ENCODE measurements around the gene CSNK2A1.
A peak's percentile ranks its signal among the peaks of the same experiment; 100 is the strongest.

CSNK2A1 gene

DNA sequence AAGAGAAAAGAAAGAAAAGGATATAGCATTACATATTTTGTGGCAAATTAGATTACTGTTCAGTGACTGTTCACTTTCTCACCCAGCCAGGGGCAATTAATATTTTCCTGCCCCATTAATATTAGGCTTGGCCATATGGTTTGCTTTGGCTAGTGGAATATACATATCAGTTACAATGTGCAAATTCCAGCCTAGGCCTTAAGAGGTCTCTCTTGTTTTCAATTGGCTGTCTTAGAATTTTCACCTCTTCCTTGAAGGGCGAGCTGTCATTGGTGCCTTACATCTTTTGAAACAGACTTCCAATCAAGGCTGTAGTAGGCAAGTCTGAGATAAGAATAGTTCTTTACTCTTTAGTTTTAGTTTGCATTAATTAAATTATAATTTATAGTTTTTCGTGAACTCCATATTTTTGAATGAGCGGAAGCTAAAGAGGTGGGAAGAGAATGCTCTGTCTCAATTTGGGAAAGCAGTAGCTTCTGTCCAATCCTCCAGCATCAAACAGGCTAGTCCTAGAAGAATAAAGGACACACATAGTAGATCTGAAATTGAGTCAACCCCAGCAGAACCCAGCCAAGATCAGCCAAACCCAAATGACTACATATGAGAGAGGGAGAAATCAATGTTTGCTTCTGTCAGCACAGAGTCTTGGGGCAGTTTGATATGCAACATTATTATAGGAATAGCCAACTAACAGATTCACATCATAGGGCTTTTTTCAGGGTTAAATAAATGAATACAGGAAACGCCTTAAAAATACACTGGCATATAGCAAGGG is 6.3 kb upstream of the CSNK2A1 start:
- TF ChIP-seq, protein P1, sequence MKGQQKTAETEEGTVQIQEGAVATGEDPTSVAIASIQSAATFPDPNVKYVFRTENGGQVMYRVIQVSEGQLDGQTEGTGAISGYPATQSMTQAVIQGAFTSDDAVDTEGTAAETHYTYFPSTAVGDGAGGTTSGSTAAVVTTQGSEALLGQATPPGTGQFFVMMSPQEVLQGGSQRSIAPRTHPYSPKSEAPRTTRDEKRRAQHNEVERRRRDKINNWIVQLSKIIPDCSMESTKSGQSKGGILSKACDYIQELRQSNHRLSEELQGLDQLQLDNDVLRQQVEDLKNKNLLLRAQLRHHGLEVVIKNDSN (IDR thresholded peaks at IDR 0.05): no peak
- TF ChIP-seq TEAD4 (IDR thresholded peaks at IDR 0.05) (no peak), FOXM1 (IDR thresholded peaks at IDR 0.05; ENCODE audit: borderline replicate concordance, low read depth) (no peak), EP300 (IDR thresholded peaks at IDR 0.05; ENCODE audit: borderline replicate concordance) (no peak)
- TF ChIP-seq, protein P2, sequence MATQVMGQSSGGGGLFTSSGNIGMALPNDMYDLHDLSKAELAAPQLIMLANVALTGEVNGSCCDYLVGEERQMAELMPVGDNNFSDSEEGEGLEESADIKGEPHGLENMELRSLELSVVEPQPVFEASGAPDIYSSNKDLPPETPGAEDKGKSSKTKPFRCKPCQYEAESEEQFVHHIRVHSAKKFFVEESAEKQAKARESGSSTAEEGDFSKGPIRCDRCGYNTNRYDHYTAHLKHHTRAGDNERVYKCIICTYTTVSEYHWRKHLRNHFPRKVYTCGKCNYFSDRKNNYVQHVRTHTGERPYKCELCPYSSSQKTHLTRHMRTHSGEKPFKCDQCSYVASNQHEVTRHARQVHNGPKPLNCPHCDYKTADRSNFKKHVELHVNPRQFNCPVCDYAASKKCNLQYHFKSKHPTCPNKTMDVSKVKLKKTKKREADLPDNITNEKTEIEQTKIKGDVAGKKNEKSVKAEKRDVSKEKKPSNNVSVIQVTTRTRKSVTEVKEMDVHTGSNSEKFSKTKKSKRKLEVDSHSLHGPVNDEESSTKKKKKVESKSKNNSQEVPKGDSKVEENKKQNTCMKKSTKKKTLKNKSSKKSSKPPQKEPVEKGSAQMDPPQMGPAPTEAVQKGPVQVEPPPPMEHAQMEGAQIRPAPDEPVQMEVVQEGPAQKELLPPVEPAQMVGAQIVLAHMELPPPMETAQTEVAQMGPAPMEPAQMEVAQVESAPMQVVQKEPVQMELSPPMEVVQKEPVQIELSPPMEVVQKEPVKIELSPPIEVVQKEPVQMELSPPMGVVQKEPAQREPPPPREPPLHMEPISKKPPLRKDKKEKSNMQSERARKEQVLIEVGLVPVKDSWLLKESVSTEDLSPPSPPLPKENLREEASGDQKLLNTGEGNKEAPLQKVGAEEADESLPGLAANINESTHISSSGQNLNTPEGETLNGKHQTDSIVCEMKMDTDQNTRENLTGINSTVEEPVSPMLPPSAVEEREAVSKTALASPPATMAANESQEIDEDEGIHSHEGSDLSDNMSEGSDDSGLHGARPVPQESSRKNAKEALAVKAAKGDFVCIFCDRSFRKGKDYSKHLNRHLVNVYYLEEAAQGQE (IDR thresholded peaks at IDR 0.05; ENCODE audit: low read depth): no peak

DNA sequence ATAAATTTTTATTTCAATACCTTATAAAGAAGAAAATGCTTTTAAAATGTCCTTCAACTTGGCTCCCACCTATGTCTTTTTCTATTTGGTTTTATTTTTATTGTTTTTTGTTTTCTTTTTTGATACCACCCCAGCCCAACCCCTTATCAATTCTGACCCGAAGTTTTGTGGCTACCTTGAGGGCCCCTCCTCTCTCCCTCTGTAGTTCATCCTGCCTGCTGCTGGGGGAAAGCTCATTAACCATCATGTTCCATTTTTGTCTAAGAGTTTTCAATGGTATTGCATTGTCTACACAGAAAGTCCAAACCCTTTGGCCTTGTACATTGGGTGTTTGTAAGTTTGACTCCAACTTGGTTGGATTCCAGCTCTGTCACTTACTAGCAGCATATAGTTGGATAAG is 5.3 kb upstream of the CSNK2A1 start:
- TF ChIP-seq, protein P3, sequence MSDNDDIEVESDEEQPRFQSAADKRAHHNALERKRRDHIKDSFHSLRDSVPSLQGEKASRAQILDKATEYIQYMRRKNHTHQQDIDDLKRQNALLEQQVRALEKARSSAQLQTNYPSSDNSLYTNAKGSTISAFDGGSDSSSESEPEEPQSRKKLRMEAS (IDR thresholded peaks at IDR 0.05): no peak
- no peak for TF ChIP-seq EGR1 (IDR thresholded peaks at IDR 0.05)
- TF ChIP-seq, protein P1 (IDR thresholded peaks at IDR 0.05): no peak
- no peak for TF ChIP-seq RAD21 (IDR thresholded peaks at IDR 0.05; ENCODE audit: low read depth)
- no peak for TF ChIP-seq NFIC (IDR thresholded peaks at IDR 0.05)
- no peak for TF ChIP-seq CEBPB (IDR thresholded peaks at IDR 0.05)
- TF ChIP-seq ZBTB7A (IDR thresholded peaks at IDR 0.05; ENCODE audit: low read depth): no peak
- TF ChIP-seq TAF1 (IDR thresholded peaks at IDR 0.05; ENCODE audit: low read depth): no peak
- TF ChIP-seq TCF12 (IDR thresholded peaks at IDR 0.05; ENCODE audit: low read depth): no peak
- no peak for TF ChIP-seq YY1 (IDR thresholded peaks at IDR 0.05; ENCODE audit: low read depth)

DNA sequence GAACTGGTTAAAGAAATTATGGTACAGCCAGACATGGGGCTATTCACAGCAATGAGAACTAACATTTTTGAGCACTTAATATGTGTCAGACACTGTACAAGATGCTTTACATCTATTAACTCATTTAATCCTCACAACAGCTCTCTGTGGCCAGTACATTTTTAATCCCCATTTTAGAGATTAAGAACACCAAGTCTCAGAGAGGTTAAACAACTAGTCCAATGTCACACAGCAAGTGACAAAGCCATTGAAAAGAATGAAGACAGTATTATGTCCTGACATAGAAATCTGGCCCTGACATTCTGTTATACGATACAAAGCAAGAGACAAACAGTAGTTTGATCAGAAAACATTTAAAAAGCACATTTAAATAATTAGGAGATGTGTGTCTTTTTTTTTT is 3.8 kb upstream of the CSNK2A1 start:
- TF ChIP-seq, protein P2 (IDR thresholded peaks at IDR 0.05; ENCODE audit: low read depth): no peak
- no peak for TF ChIP-seq EP300 (IDR thresholded peaks at IDR 0.05; ENCODE audit: borderline replicate concordance)
- TF ChIP-seq EGR1 (IDR thresholded peaks at IDR 0.05): no peak
- no peak for TF ChIP-seq CREB1 (IDR thresholded peaks at IDR 0.05; ENCODE audit: low read depth)

DNA sequence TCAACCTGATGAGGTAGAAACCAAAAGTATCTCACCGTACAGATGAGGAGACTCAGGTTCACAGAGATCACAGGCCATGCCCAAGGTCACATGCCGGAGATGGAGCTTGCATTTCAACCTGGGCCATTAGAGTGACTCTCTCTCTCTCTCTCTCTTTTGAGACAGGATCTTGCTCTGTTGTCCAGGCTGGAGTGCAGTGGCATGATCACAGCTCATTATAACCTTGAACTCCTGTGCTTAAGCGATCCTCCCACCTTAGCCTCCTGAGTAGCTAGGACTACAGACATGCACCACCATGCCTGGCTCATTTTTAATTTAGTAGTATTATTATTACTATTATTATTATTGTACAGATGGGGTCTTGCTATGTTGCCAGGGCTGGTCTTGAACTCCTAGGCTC is 2.8 kb upstream of the CSNK2A1 start:
- no peak for TF ChIP-seq NFIC (IDR thresholded peaks at IDR 0.05)
- no peak for TF ChIP-seq TCF12 (IDR thresholded peaks at IDR 0.05; ENCODE audit: low read depth)
- TF ChIP-seq ZBTB7A (IDR thresholded peaks at IDR 0.05; ENCODE audit: low read depth): no peak
- no peak for TF ChIP-seq EP300 (IDR thresholded peaks at IDR 0.05; ENCODE audit: borderline replicate concordance)
- no peak for TF ChIP-seq TAF1 (IDR thresholded peaks at IDR 0.05; ENCODE audit: low read depth)
- no peak for TF ChIP-seq CEBPB (IDR thresholded peaks at IDR 0.05)
- no peak for TF ChIP-seq EGR1 (IDR thresholded peaks at IDR 0.05)
- no peak for TF ChIP-seq CREB1 (IDR thresholded peaks at IDR 0.05; ENCODE audit: low read depth)
- TF ChIP-seq, protein P2 (IDR thresholded peaks at IDR 0.05; ENCODE audit: low read depth): no peak
- TF ChIP-seq, protein P3 (IDR thresholded peaks at IDR 0.05): no peak
- TF ChIP-seq YY1 (IDR thresholded peaks at IDR 0.05; ENCODE audit: low read depth): no peak

DNA sequence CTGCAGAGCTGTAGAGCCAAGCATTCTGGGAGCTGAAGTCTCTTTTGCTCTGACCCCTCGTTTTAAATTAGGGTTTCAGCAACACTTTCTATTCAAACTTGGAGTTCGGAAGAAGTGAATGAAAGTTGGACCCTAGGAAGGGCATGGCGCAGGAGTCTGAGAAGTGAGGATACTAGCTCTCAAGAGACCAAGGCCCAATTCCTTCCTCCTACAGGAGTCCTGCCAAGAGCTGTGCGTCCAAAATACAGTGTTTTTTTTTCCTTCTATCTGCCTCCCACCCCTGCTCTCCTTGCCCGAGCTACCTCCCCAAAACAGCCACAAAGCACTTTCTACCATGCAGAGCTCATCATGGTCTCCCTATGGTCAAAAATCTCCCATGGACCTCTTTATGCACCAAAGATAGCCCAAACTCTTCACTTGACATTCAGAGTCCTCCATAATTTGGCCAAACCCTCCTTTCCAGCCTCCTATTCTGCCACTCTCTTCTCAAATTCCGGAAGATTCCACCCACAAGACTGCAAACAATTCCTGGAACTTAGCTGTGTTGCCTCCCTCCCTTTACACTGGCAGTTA is 649 bp upstream of the CSNK2A1 start:
- no peak for TF ChIP-seq EGR1 (IDR thresholded peaks at IDR 0.05)
- TF ChIP-seq, protein P3 (IDR thresholded peaks at IDR 0.05): peak; percentile 4; the same call in 1 of the 2 replicates

Measured in Ishikawa (cell line).